Mesodermal cell (in vitro differentiated cells): Measurements from ENCODE around the gene C7.
"Not testable (repeated sequence)": the region's sequence is repeated elsewhere in the genome, so short reads cannot be mapped to it uniquely, and the experiment has no call there.

Source experiments
- H3K27ac ChIP-seq: 2 replicates; pipeline ENCODE4 v1.7.0; 2013; ENCODE audit warnings: mild to moderate bottlenecking, low read depth, low read length, moderate library complexity; ENCODE audit not compliant: severe bottlenecking
- H3K36me3 ChIP-seq: 2 replicates; pipeline ENCODE4 v1.7.1; 2013; ENCODE audit warnings: mild to moderate bottlenecking, low read length, moderate library complexity; ENCODE audit not compliant: control insufficient read depth, insufficient read depth
- H3K4me1 ChIP-seq: one replicate; pipeline ENCODE4 v1.7.1; 2013; ENCODE audit warnings: mild to moderate bottlenecking, low read length; ENCODE audit not compliant: insufficient read depth, control insufficient read depth, poor library complexity, severe bottlenecking
- H3K4me3 ChIP-seq: 2 replicates; pipeline ENCODE4 v1.7.0; 2013; ENCODE audit warnings: low read length, control low read depth, mild to moderate bottlenecking; ENCODE audit not compliant: insufficient read depth, poor library complexity, severe bottlenecking; ENCODE audit errors: extremely low read depth
- H3K9me3 ChIP-seq: 2 replicates; pipeline ENCODE4 v1.7.1; 2013; ENCODE audit warnings: mild to moderate bottlenecking, low read length, moderate library complexity; ENCODE audit not compliant: control insufficient read depth
- WGBS, 2 experiments: methylation state at CpG; one replicate each; pipeline ENCODE4 v1.1.5; 2013; ENCODE audit warnings: missing lambda C conversion rate in 2 of 2; ENCODE audit not compliant: insufficient coverage in 2 of 2; 5-methylcytosine and 5-hydroxymethylcytosine counted together

Gene C7

DNA sequence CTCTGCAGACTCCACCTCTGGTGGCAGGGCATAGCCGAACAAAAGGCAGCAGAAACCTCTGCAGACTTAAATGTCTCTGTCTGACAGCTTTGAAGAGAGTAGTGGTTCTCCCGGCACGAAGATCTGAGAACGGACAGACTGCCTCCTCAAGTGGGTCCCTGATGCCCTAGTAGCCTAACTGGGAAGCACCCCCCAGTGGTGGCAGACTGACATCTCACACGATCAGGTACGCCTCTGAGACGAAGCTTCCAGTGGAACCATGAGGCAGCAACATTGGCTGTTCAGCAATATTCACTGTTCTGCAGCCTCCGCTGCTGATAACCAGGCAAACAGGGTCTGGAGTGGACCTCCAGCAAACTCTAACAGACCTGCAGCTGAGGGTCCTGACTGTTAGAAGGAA is 113.3 kb downstream of the C7 start:
- 82 to 92% methylated on average over 5 to 6 of the region's 8 CpGs for WGBS, 2 experiments
- H3K4me3 ChIP-seq = not testable (repeated sequence)

More for the DNA sequence above, 113.3 kb downstream of the C7 start:
- not testable (repeated sequence) for H3K36me3 ChIP-seq, H3K4me1 ChIP-seq, H3K27ac ChIP-seq, H3K9me3 ChIP-seq
